Measurements from ENCODE around the gene VAPA. TPM values are rescaled to one million over a fixed set of nuclear protein-coding genes. Genes with fewer than 3 reads are reported as not detected.
A peak's percentile ranks its signal among the peaks of the same experiment; 100 is the strongest.
"Not testable (repeated sequence)": the region's sequence is repeated elsewhere in the genome, so short reads cannot be mapped to it uniquely, and the experiment has no call there.

Gene VAPA
- total RNA-seq, 1 donor from 2014 or later, result 210 TPM

DNA sequence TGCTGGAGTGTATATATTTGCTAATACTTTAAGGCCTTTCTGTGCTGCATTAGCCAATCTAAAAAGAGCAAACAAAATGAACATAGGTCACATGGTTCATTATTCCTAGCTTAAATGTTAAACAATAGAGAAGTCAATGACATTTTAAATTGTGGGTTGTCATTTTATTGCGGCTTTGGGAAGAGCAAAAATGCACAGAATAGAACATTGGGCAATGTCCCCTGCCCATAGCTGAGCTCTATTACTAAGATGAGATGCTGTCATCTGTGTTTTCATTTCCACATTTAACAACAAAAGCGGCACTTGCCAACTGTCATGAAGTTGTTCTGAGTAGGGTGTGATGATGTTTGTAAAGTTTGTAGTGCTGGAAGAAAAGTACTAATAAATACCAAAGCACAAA lies 3.2 kb upstream of the VAPA start:
- no peak for DNase-seq (ENCODE audit: extremely low spot score in 2 of 2)
- intact Hi-C loops (cut with DNase I), result no loop called here

DNA sequence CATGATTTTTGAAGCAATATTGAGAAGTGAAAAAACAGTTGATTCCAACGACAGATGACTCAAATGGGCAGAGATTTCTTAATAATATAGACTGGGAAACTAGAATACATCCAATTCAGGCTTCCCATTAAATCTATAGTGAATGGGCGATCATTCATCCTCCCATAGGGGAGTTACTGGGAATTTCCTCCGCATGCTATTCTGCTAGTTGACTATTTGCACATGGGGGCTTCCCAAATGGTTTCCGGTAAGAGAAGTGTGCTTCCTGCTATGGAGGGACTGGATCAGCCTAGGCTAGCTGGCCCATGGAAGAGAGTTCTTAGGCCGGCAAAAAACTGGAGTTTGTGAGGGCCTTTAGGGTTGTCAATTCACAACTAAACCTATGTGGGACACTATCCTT lies 2.6 kb upstream of the VAPA start:
- DNase-seq (ENCODE audit: extremely low spot score in 2 of 2), result no peak
- H3K9me3 ChIP-seq, result no peaks in the 10 kb centered on the region
- TF ChIP-seq POLR2AphosphoS5 (IDR thresholded peaks at IDR 0.05; ENCODE audit: insufficient read depth in 1 of 2, low read depth in 1 of 2) (no peak), POLR2A (IDR thresholded peaks at IDR 0.05) (no peak)
- no peaks in the 10 kb centered on the region for H3K27me3 ChIP-seq
- H3K4me3 ChIP-seq, result no peak overlapping the region
- H3K27ac ChIP-seq, result no peak overlapping the region
- intact Hi-C loops (cut with DNase I), result no loop called here
- H3K4me1 ChIP-seq, result peaks cover 11% of the 10 kb centered on the region
- no peaks in the 10 kb centered on the region for H3K36me3 ChIP-seq

More for the DNA sequence above, 3.2 kb upstream of the VAPA start:
- Histone ChIP-seq H3K27me3 (no peaks in the 10 kb centered on the region), H3K36me3 (no peaks in the 10 kb centered on the region), H3K4me1 (peaks cover 5% of the 10 kb centered on the region), H3K9me3 (no peaks in the 10 kb centered on the region), H3K4me3 (no peak overlapping the region), H3K27ac (no peak overlapping the region)
- TF ChIP-seq POLR2A (IDR thresholded peaks at IDR 0.05), result no peak
- TF ChIP-seq, protein P1, sequence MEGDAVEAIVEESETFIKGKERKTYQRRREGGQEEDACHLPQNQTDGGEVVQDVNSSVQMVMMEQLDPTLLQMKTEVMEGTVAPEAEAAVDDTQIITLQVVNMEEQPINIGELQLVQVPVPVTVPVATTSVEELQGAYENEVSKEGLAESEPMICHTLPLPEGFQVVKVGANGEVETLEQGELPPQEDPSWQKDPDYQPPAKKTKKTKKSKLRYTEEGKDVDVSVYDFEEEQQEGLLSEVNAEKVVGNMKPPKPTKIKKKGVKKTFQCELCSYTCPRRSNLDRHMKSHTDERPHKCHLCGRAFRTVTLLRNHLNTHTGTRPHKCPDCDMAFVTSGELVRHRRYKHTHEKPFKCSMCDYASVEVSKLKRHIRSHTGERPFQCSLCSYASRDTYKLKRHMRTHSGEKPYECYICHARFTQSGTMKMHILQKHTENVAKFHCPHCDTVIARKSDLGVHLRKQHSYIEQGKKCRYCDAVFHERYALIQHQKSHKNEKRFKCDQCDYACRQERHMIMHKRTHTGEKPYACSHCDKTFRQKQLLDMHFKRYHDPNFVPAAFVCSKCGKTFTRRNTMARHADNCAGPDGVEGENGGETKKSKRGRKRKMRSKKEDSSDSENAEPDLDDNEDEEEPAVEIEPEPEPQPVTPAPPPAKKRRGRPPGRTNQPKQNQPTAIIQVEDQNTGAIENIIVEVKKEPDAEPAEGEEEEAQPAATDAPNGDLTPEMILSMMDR (IDR thresholded peaks at IDR 0.05), result no peak

DNA sequence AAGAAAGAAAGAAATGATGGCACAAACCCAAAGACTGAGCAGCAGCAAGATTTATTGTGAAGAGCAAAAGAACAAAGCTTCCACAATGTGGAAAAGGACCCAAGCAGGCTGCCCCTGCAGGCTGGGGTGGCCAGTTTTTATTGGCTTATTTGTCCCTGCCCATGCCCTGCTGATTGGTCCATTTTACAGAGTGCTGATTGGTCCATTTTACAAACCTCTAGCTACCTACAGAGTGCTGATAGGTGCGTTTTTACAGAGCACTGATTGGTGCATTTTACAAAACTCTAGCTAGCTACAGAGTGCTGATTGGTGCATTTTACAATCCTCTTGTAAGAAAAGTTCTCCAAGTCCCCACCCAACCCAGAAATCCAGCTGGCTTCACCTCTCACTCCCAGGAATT lies 1.5 kb upstream of the VAPA start:
- H3K9me3 ChIP-seq; H3K4me3 ChIP-seq; intact Hi-C loops (cut with DNase I); H3K27me3 ChIP-seq; DNase-seq (ENCODE audit: extremely low spot score in 2 of 2); H3K36me3 ChIP-seq: not testable (repeated sequence)
- Histone ChIP-seq H3K4me1 (peaks cover 21% of the 10 kb centered on the region), H3K27ac (peak overlapping the region; percentile 99)

DNA sequence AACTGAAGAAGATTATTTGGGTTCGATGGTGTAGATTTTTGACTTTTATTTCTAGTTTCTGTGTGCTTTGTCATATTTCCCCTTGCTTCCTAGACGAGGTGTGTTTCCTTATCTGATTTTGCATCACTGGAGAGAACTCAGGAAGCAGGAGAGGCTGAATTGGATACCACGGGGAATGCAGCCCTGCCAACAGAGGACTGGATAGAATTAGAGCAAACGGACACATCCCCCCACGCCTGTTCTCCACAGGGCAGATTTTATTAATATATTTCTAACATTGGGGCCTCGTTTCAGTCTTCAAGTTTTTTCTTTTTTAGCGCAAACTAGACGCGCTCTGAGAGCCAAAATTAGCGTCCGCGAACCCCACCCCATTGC lies 678 bp upstream of the VAPA start:
- peak overlapping the region; percentile 99 for H3K27ac ChIP-seq
- DNase-seq (ENCODE audit: extremely low spot score in 2 of 2), result no peak
- TF ChIP-seq, protein P1 (IDR thresholded peaks at IDR 0.05), result no peak
- H3K4me1 ChIP-seq, result peaks cover 29% of the 10 kb centered on the region
- intact Hi-C loops (cut with DNase I), result no loop called here
- H3K36me3 ChIP-seq, result no peaks in the 10 kb centered on the region
- no peaks in the 10 kb centered on the region for H3K27me3 ChIP-seq
- H3K9me3 ChIP-seq, result no peaks in the 10 kb centered on the region
- peak overlapping the region; percentile 82 to 98 for H3K4me3 ChIP-seq

DNA sequence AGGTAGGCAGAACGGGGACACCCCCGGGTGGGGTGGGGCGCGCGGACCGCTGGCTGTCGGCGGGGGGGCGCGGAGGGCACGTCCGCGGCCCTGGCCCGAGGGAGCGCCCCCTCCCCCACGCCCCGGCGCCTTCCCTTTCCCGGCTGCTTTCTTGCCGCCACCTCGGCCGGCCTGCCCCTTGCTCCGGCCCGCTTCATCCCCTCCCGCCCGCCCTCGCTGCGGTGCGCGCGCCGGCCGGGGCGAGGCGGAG lies 443 bp downstream of the VAPA start:
- peak overlapping the region; percentile 82 to 98 for H3K4me3 ChIP-seq
- intact Hi-C loops (cut with DNase I), result no loop called here

DNA sequence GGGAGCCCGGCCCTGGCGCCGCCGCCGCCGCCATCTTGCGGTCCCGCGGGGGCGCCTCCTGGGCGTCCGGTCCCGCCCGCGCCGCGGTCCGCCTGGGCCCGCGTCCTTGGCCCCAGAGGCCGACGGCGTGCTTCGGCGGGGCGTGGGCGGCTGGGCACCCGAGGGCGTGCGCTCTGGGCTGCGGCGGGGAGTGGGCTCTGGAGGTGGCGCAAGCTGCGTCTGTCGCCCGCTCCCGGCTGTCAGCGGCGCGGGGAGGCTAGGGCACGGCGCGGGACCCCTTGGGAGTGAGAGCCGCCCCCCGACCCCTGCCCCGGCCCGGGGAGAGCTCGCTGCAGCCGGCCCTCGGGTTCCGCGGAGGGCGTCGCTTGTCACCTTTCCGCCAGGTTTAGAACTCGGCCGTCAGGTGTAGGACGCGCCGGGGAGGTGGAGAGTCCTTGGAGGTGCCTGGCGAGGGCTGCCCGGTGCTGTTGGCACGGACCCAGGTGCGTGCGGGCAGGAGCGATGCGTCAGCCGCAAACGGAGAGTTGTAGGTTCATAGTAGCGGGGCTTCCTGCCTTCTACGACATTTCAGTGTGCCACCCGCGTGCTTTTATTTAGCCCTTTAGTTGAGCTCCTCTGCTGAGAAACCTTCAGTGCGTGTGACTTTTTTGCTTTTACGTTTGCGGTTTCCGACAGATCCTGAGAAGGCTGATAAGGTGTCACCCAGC lies 921 bp downstream of the VAPA start:
- peaks cover 45% of the 10 kb centered on the region for H3K4me1 ChIP-seq
- H3K36me3 ChIP-seq, result no peaks in the 10 kb centered on the region
- no peaks in the 10 kb centered on the region for H3K9me3 ChIP-seq
- TF ChIP-seq POLR2AphosphoS5 (IDR thresholded peaks at IDR 0.05; ENCODE audit: insufficient read depth in 1 of 2, low read depth in 1 of 2) (peak; percentile 21 to 76), POLR2A (IDR thresholded peaks at IDR 0.05) (no peak)
- TF ChIP-seq, protein P1 (IDR thresholded peaks at IDR 0.05), result no peak
- DNase-seq (ENCODE audit: extremely low spot score in 2 of 2), result no peak
- no peaks in the 10 kb centered on the region for H3K27me3 ChIP-seq
- H3K4me3 ChIP-seq, result peak overlapping the region; percentile 82 to 98
- intact Hi-C loops (cut with DNase I), result no loop called here
- H3K27ac ChIP-seq, result peak overlapping the region; percentile 99

More for the DNA sequence above, 443 bp downstream of the VAPA start:
- H3K27me3 ChIP-seq, result no peaks in the 10 kb centered on the region
- H3K4me1 ChIP-seq, result peaks cover 40% of the 10 kb centered on the region
- TF ChIP-seq POLR2A (IDR thresholded peaks at IDR 0.05) (no peak), POLR2AphosphoS5 (IDR thresholded peaks at IDR 0.05; ENCODE audit: insufficient read depth in 1 of 2, low read depth in 1 of 2) (no peak)
- TF ChIP-seq, protein P1 (IDR thresholded peaks at IDR 0.05), result no peak
- no peaks in the 10 kb centered on the region for H3K9me3 ChIP-seq
- H3K36me3 ChIP-seq, result no peaks in the 10 kb centered on the region
- H3K27ac ChIP-seq, result peak overlapping the region; percentile 99
- DNase-seq (ENCODE audit: extremely low spot score in 2 of 2), result no peak

Data from vagina (tissue), 2 donors.